ENCODE results near the gene LY6G5C. TPM values are rescaled to one million over a fixed set of nuclear protein-coding genes. Genes with fewer than 3 reads are reported as not detected.
A peak's percentile ranks its signal among the peaks of the same experiment; 100 is the strongest.

The LY6G5C gene
- total RNA-seq, 1 donor from 2014 or later: 3.4 TPM

DNA sequence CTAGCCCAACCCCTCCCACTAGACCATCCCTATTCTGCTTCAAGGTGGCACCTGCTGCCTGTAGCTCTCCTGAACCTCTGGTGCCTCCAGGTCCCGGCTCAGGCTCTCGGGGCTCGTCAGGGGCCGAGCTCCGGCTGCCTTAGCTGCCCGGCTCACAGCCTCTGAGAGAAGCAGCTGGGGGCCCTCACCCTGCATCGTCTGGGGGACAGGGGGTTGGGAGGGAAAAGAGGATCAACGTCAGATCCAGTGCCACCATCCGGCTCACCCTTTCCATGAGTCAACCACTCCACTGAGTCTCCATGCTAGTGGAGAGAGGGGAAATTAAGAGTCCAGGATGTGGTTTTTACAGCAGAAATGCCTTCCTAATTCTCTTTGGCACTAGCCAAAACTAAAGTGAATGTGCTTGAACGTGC lies 41.4 kb downstream of the LY6G5C start:
- no peak overlapping the region for H3K27ac ChIP-seq
- no peaks in the 10 kb centered on the region for H3K27me3 ChIP-seq
- H3K4me1 ChIP-seq: no peaks in the 10 kb centered on the region
- no peak for ATAC-seq
- H3K9me3 ChIP-seq: no peaks in the 10 kb centered on the region
- H3K36me3 ChIP-seq: peaks cover 98% of the 10 kb centered on the region
- no peak for DNase-seq
- no peak overlapping the region for H3K4me3 ChIP-seq
- intact Hi-C loops (cut with DNase I): no loop called here
- TF ChIP-seq, protein P1, sequence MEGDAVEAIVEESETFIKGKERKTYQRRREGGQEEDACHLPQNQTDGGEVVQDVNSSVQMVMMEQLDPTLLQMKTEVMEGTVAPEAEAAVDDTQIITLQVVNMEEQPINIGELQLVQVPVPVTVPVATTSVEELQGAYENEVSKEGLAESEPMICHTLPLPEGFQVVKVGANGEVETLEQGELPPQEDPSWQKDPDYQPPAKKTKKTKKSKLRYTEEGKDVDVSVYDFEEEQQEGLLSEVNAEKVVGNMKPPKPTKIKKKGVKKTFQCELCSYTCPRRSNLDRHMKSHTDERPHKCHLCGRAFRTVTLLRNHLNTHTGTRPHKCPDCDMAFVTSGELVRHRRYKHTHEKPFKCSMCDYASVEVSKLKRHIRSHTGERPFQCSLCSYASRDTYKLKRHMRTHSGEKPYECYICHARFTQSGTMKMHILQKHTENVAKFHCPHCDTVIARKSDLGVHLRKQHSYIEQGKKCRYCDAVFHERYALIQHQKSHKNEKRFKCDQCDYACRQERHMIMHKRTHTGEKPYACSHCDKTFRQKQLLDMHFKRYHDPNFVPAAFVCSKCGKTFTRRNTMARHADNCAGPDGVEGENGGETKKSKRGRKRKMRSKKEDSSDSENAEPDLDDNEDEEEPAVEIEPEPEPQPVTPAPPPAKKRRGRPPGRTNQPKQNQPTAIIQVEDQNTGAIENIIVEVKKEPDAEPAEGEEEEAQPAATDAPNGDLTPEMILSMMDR (IDR thresholded peaks at IDR 0.05): no peak

DNA sequence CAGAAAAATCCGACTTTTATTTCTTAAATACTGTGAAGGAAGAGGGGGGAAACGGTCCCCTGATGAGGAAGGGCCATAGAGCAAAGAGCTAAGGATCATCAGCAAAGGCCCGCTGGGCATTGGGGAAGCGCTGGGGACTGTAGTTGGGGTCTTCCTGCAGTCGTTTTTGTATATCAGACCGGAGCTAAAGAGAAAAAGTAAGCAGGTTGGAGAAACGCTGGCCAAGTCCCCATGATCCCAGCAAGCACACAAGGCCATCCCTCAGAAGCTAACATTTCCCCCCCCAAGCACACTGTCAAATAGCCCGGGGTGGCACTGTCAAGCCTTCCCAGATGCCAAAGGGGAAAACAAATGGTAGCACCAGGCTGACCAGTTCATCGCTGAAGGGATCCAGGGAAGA lies 41.8 kb downstream of the LY6G5C start:
- peaks cover 98% of the 10 kb centered on the region for H3K36me3 ChIP-seq
- H3K4me1 ChIP-seq: no peaks in the 10 kb centered on the region
- intact Hi-C loops (cut with DNase I): no loop called here
- ATAC-seq (no peak), DNase-seq (no peak)
- no peak overlapping the region for H3K27ac ChIP-seq
- H3K27me3 ChIP-seq: no peaks in the 10 kb centered on the region
- H3K9me3 ChIP-seq: no peaks in the 10 kb centered on the region
- TF ChIP-seq, protein P1 (IDR thresholded peaks at IDR 0.05): no peak
- no peak overlapping the region for H3K4me3 ChIP-seq

DNA sequence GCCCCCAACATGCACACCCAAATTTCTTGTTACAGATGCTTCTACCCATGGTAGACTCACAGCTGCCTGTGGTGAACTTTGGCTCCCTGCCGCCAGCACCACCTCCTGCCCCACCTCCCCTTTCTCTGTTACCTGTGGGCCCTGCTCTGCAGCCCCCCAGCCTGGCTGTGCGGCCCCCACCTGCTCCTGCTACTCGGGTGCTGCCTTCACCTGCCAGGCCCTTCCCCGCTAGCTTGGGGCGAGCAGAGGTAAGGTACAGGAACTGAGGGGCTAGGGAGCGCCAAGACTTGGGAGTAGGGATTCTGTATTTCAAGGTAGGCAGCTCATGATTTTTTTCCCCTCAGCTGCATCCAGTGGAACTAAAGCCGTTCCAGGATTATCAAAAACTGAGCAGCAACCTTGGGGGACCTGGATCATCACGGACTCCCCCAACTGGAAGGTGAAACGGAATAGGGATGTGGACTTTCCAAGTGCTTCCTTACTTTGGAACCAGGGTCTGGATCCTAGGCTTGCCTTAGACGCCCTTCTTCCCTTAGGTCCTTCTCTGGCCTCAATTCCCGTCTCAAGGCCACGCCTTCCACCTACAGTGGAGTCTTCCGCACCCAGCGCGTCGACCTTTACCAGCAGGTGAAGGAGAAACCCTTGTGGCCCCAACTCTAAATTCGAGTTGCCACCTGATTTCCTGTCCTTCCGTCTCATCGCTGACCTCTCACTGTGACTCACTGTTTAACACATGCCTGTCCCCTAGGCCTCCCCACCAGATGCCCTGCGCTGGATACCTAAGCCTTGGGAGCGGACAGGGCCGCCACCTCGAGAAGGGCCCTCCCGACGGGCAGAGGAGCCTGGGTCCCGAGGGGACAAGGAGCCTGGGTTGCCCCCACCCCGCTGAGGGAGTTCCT lies 43.9 kb downstream of the LY6G5C start:
- no peak overlapping the region for H3K27ac ChIP-seq
- ATAC-seq: peak; percentile 7
- no peaks in the 10 kb centered on the region for H3K4me1 ChIP-seq
- no peak for DNase-seq
- no peaks in the 10 kb centered on the region for H3K9me3 ChIP-seq
- intact Hi-C loops (cut with DNase I): no loop called here
- H3K36me3 ChIP-seq: peaks cover 98% of the 10 kb centered on the region
- TF ChIP-seq, protein P1 (IDR thresholded peaks at IDR 0.05): no peak
- H3K4me3 ChIP-seq: no peak overlapping the region
- no peaks in the 10 kb centered on the region for H3K27me3 ChIP-seq

DNA sequence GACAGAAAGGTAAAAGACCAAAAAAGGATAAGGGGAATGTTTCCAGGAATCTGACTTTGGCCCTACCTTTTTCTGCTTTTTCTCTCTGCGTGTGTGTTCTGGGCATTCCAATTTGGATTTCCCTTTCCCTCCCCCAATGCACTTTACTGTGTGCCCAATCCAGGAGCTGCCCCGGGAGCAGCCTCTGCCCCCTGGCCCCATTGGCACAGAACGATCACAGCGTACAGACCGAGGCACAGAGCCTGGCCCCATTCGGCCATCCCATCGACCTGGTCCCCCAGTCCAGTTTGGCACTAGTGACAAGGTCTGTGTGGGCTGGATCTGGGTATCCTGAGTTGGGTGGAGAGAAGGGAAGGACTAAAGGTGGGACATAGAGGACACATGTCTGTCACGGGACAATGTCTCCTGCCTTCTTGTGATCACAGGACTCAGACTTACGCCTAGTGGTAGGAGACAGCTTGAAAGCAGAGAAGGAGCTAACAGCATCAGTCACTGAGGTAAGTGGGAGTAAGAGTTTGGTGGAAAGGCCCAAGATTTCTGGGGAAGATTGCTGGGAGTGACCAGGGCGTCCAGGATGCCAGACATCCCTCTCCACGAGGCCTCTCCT lies 45.8 kb downstream of the LY6G5C start:
- DNase-seq: no peak
- no peak overlapping the region for H3K4me3 ChIP-seq
- no peaks in the 10 kb centered on the region for H3K27me3 ChIP-seq
- no peaks in the 10 kb centered on the region for H3K4me1 ChIP-seq
- peaks cover 98% of the 10 kb centered on the region for H3K36me3 ChIP-seq
- intact Hi-C loops (cut with DNase I): no loop called here
- H3K9me3 ChIP-seq: no peaks in the 10 kb centered on the region
- no peak overlapping the region for H3K27ac ChIP-seq
- TF ChIP-seq, protein P1 (IDR thresholded peaks at IDR 0.05): no peak
- no peak for ATAC-seq

DNA sequence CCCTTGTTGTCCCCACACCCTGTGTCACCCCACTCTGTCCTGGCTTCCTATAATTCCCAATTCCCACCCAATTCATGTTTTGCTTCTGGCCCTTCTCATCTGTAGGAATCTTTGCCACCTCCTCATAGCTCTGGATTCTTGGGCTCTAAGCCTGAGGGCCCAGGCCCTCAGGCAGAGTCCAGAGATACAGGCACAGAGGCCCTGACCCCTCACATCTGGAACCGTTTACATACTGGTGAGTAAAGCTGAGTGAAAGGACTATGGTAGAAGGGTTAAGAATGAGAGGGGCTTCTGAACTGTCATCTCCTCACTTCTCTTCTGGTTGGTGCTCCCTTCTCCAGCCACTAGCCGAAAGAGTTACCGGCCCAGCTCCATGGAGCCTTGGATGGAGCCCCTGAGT lies 46.7 kb downstream of the LY6G5C start:
- TF ChIP-seq, protein P1 (IDR thresholded peaks at IDR 0.05): no peak
- Histone ChIP-seq H3K9me3 (no peaks in the 10 kb centered on the region), H3K36me3 (peaks cover 97% of the 10 kb centered on the region), H3K27me3 (no peaks in the 10 kb centered on the region), H3K27ac (no peak overlapping the region), H3K4me1 (no peaks in the 10 kb centered on the region), H3K4me3 (no peak overlapping the region)
- no peak for DNase-seq
- no peak for ATAC-seq
- intact Hi-C loops (cut with DNase I): no loop called here
